ENCODE results near the gene FCAMR. TPM values are rescaled to one million over a fixed set of nuclear protein-coding genes. Genes with fewer than 3 reads are reported as not detected.
A peak's percentile ranks its signal among the peaks of the same experiment; 100 is the strongest.

The FCAMR gene
- total RNA-seq, 1 donor, result not detected

DNA sequence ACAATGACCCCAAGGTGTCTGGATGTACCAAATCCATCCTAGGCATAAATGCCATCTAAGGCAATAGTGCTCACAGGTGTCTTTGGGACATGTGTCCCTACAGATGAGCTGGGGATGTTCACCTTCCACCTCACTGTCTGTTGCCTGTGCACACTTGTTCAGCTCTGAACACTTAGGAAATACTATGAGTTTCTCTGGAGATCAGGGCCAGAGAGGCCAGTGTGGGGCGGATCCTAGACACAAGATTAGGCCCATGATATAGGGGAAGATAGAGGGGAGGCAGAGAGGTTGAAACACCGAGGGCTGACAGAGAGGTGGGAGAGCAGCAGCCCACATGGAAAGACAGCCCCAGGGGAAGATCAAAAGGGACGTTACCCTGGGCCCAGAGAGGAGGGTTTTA is 36.7 kb upstream of the FCAMR start:
- TF ChIP-seq, protein P1, sequence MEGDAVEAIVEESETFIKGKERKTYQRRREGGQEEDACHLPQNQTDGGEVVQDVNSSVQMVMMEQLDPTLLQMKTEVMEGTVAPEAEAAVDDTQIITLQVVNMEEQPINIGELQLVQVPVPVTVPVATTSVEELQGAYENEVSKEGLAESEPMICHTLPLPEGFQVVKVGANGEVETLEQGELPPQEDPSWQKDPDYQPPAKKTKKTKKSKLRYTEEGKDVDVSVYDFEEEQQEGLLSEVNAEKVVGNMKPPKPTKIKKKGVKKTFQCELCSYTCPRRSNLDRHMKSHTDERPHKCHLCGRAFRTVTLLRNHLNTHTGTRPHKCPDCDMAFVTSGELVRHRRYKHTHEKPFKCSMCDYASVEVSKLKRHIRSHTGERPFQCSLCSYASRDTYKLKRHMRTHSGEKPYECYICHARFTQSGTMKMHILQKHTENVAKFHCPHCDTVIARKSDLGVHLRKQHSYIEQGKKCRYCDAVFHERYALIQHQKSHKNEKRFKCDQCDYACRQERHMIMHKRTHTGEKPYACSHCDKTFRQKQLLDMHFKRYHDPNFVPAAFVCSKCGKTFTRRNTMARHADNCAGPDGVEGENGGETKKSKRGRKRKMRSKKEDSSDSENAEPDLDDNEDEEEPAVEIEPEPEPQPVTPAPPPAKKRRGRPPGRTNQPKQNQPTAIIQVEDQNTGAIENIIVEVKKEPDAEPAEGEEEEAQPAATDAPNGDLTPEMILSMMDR (IDR thresholded peaks at IDR 0.05; ENCODE audit: insufficient read depth, low read length), result no peak
- DNase-seq (ENCODE audit: low read depth), result no peak
- H3K4me3 ChIP-seq (ENCODE audit: low read depth, low read length), result no peak overlapping the region

DNA sequence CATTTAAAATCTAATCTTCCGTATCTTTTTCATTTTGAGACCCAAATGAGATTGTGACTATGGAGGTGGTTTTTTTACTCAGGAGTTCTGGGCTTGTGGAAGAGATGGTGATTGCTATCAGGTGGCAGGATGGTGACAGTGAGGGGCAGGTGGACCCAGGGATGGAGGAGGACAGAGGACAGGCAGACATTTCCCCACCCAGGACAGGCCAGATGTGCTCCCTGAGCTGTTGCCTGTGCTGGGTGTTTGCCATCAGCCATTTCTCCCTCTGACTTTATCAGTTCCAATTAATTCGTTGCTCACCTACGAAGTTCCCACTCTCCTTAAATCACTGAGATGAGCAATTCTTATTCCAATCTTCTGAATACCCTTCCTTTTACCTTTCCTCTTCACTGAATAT is 35.8 kb upstream of the FCAMR start:
- no peak overlapping the region for H3K4me3 ChIP-seq (ENCODE audit: low read depth, low read length)
- DNase-seq (ENCODE audit: low read depth), result no peak
- TF ChIP-seq, protein P1 (IDR thresholded peaks at IDR 0.05; ENCODE audit: insufficient read depth, low read length), result no peak

DNA sequence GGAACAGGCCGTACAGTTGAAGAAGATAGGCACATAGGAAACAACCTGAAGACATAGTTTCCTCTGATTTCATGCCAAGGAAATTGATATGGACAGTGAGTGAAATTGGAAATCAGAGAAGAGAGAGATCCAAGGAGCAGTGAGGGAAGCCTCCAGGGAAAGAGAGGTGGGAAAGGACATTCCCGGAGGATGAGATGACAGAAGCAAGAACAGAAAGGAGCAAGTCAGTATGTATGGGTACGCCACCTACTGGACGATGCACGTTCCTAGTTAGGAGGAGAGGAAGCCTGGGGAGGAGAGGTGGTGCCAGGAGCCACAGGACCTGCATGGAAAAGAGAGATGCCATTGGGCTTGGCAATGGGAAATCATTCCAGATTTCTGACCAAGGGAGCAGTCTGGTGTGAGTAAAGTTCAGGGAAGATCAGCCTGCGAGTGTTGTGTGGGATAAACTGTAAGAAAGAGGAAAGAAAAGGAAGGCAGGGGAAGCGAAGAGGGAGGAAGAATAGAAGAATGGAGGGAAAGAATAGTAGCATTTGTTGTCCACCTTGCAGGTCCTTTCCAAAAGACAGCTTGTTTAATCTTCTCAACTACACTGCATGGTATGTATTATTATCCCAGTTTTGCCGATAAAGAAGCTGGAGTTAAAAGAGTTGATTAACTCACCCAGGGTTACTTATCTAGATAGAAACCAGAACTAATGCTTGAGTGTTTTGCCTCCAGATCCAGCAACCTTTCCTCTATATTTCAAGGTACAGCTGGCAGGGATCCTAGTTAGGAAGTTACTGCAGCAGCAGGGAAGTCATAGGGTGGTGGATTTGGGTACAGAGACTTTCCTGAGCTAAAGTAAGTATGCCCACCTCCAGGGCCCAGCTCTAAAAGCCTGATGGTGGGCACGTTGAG is 34.9 kb upstream of the FCAMR start:
- DNase-seq (ENCODE audit: low read depth), result peak; percentile 70
- TF ChIP-seq, protein P1 (IDR thresholded peaks at IDR 0.05; ENCODE audit: insufficient read depth, low read length), result peak; percentile 72
- H3K4me3 ChIP-seq (ENCODE audit: low read depth, low read length), result no peak overlapping the region

DNA sequence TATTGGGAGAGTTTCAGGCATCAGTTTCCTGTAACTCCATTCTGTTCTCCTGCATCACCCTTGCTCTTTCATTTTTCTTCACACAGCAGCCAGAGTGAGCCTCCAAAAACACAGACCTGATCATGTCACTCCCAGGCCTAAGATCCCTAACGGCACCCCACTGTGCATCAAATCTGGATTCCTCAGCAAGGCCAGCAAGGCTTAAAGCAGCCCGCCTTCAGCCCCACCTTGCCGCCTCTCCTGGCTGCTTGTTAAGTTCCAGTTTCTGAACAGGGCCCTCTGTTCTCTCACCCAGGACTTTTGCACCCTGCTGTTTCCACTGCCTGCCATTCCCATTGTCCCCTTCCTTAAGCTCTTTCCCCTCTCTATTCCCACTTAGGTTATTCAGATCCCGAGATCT is 33.0 kb upstream of the FCAMR start:
- TF ChIP-seq, protein P1 (IDR thresholded peaks at IDR 0.05; ENCODE audit: insufficient read depth, low read length), result no peak
- no peak overlapping the region for H3K4me3 ChIP-seq (ENCODE audit: low read depth, low read length)
- DNase-seq (ENCODE audit: low read depth), result no peak

DNA sequence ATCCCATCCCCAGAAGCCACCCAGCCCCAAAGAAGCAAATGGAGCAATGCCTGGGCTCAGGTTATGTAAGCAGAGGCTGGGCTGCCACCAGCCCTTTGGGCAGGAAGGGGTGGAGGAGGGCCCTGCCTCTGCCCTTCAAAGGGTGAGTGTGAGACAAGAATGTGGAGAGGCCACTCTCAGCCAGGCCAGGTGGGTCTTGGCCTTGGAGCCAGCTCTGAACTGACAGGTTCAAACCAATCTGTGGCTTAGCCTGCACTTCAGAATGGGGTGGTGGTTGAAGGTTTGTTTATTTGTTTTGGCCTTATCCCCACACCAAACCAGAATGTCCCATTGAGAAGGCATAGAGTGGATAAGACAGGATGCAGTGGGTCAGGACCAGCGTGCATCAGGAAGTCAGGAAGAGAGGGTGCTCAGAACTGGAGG is 32.5 kb upstream of the FCAMR start:
- TF ChIP-seq, protein P1 (IDR thresholded peaks at IDR 0.05; ENCODE audit: insufficient read depth, low read length), result no peak
- DNase-seq (ENCODE audit: low read depth), result peak; percentile 50
- no peak overlapping the region for H3K4me3 ChIP-seq (ENCODE audit: low read depth, low read length)

DNA sequence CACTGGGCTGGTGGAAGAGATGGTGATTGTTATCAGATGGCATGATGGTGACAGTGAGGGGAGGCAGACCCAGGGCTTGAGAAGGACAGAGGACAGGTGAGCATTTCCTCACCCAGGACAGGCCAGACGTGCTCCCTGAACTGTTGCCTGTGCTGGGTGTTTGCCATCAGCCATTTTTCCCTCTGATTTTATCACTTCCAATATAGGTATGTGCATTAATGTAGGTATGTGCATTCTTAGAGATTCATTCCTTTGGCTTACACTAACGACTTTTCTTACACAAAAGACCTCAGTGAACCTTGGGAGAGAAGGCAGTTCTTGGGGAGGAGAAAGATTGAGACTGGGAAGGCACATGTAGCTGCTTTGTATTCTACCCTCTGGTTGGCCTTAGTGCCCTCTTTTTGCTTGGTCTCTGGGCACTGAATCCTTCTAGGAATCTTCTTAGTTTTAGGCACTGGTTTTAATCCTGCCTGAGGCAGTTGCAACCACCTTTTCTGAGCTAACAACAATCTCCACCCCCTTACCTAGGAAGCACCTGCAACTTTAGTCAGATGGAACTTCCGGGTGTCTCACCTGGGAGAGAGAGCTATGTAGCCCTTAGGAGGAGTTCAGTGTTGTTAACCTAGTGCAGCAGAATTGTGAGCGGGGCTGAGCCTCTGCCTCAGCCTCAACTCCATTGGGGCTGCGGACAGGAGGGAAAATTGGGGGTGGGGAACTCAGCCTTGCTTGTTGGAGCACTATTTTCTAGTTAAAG is 31.4 kb upstream of the FCAMR start:
- TF ChIP-seq, protein P1 (IDR thresholded peaks at IDR 0.05; ENCODE audit: insufficient read depth, low read length), result no peak
- H3K4me3 ChIP-seq (ENCODE audit: low read depth, low read length), result no peak overlapping the region
- DNase-seq (ENCODE audit: low read depth), result no peak

All from fibroblast of the aortic adventitia (primary cell).